HG03139 (cell line): ENCODE measurements around the gene KRT16.
"Not testable (repeated sequence)": the region's sequence is repeated elsewhere in the genome, so short reads cannot be mapped to it uniquely, and the experiment has no call there.

Experiments used
- ATAC-seq: cut with Tn5 transposase; IDR thresholded peaks from one replicate; pipeline ENCODE4 v1.9.1; 2021; ENCODE audit not compliant: unreplicated experiment

Gene KRT16

DNA sequence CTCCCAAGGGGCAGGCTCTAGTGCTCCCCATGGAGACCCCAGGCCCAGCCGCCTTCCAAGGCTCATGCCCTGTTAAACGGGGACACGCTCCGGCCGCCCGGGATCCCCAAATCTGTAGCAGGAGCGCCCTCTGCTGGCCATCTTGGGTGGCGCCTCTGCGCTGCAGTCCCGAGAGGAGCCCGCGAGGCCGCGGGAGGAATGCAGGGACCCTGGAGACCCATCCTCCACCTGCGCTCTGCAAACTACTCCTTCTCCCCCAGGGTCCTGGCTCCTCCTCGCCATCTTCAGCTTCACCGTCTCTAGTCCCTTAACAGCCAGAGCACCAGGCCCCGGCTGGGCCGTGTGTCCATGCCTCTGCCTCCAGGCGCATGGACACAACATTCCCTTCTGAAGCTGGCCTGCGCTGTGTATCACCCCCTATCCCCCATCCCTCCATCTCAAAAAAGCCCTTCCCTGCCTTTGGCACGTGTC lies 35.4 kb upstream of the KRT16 start:
- no peak for ATAC-seq

DNA sequence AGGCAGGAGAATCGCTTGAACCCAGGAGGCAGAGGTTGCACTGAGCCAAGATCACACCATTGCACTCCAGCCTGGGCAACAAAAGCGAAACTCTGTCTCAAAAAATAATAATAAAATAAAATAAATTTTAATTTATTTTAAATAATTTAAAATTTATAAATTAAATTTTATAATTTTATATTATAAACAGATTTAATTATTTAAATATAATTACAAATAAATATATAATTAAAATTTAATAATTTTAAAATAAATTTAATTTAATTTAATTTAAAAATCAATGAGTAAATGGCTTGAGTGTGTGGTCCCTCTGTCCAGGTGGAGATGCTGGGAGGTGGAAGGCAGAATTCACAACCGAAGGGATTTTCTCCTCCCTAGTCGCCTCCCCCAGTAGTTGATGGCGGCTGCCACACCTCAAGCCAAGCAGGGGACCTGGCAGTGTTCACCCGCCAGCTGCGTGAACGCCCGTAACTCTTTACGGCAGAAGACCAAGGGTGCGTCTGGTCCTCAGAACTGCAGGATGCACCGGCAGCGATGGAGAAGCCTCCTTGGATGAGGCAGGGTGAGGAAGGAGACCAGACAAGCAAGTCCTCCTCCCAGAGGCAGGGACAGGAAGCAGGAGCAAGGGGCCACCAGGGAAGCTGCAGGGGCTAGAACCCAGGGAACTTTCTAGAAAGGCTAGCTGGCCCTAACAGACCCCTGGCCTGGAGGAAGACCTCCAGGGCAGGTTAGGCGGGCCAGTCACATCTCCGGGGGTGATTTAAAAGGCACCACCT lies 34.7 kb upstream of the KRT16 start:
- no peak for ATAC-seq

DNA sequence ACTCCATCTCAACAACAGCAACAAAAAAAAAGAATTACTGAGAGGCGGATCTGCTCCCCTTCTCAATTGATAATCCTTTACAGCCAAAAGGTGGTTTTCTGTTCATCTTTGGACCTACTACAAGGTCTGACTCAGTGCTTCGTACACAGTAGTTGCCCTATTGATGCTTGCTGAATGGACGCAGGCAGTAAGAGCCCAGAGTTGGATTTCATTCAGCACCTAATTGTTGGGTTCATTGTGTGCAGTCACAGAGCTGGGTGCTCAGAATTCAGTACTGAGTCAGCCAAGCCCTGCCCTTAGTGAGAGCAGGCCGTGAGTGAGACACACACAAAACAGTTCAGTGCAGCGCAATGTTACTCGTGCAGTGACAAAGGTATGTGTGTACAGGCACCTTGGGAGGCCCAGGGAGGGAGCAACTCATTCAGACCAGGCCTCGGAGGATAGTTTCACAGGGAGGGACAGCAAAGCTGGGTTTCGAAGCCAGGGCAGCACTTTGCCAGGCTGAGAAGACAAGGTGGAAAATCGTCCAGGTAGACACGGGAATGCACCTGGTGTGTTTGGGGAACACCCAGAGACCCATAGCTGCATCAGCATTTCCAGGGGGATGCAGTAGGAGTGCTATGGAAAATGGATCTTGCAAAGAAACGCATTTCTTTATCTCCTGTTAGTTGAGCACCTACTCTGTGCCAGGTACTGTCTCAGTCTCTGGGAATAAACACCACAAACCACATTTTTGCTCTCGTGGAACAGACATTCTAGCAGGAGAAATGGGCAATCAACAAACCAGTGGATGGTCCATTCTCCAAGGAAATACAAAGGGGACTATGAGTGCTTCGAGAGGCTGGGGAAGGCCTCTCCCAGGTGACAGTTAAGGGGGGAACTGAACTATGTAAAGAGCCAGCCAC lies 29.9 kb upstream of the KRT16 start:
- no peak for ATAC-seq

DNA sequence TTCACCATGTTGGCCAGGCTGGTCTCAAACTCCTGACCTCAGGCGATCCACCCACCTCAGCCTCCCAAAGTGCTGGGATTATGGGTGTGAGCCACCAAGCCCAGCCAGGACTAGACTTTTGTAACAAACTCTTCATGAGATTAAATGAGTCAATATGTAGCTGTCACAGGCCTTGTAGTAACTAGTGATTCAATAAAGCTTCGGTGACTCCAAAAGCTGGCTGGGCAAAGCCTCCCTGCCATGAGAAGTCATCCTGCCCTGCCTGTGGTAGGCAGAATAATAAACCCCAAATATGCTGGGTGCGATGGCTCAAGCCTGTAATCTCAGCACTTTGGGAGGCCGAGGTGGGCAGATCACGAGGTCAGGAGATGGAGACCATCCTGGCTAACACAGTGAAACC lies 28.0 kb upstream of the KRT16 start:
- not testable (repeated sequence) for ATAC-seq

GRCh38 chr17:41639492-41640473 lies 27.2 kb upstream of the KRT16 start:
- no peak for ATAC-seq

- no peak for ATAC-seq
Observed at GRCh38 chr17:41638941-41639340, 26.4 kb upstream of the KRT16 start.

DNA sequence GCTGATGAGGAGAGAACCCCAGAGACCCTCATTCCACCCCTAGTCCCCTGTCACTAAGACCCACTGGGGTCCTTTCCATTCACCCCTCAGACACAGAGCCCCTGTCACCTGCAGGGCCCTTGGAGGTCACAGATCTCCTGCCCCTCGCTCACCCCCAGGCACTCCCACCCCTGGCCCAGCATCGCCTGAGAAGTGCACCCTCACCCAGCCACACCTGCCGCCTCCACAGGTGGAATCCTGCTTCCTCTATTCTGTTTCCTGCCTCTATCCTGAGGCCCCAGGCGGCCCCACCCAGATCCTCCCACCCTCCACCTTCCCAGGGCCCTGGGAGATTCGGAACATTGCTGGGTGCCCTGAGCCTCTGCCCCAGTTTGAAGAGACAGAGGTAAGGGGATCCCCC lies 25.6 kb upstream of the KRT16 start:
- ATAC-seq = no peak

DNA sequence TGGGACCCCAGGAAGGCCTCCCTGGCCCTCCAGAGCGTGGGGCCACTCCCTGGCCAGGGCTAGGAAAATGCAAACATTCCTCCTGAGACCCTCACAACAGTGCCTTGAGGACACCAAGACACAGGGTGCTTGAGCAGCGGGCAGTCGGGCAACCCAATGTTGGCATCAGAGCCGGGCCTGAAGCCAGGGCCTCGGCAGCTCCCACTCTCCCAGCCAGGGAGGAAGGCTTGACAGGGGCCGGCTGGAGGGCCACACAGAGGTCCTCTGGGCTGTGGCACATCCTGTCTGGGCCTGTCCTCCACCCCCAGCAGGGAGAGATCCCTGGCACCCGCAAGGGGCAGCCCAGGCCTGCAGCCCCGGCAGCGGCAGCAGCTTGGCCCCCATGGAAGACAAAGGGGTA lies 24.1 kb upstream of the KRT16 start:
- no peak for ATAC-seq

- no peak for ATAC-seq
Observed at GRCh38 chr17:41635121-41636097, 22.8 kb upstream of the KRT16 start.

- ATAC-seq = no peak
Observed at GRCh38 chr17:41634639-41635038, 22.1 kb upstream of the KRT16 start.

DNA sequence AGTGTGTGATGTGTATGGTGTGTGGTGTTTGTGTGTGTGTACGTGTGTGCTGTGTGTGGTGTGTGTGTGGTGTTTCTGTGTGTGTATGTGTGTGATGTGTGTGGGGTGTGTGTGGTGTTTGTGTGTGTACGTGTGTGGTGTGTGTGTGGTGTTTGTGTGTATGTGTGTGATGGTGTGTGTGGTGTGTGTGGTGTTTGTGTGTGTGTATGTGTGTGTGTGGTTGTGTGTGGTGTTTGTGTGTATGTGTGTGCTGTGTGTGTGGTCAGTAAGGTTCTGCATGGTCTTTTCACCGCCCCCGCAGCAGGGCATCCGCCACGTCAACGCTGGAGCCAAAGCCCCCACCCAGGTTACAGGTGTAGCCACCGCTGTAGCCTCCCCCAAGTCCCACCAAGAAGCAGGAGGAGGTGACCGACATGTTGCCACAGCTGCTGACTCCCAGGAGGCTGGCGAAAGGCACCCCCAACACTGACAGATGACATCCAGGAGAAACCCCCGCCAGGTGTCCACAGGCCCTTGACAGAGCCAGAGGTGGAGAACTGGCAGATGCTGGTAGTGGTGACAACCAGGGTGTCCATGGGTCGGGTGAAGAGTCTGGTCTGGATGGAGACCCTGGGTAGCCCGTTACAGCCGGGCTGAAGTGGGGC lies 21.1 kb upstream of the KRT16 start:
- no peak for ATAC-seq

- no peak for ATAC-seq
Observed at GRCh38 chr17:41632482-41633105, 20.0 kb upstream of the KRT16 start.

GRCh38 chr17:41631898-41632285 lies 19.3 kb upstream of the KRT16 start:
- ATAC-seq = no peak

GRCh38 chr17:41631025-41631897 lies 18.7 kb upstream of the KRT16 start:
- no peak for ATAC-seq

- no peak for ATAC-seq
Observed at GRCh38 chr17:41629826-41630670, 17.5 kb upstream of the KRT16 start.

GRCh38 chr17:41629316-41629715 lies 16.7 kb upstream of the KRT16 start:
- no peak for ATAC-seq
